GM19099 (cell line): ENCODE measurements around the gene CCL27.

Experiments
- POLR2A ChIP-seq: IDR thresholded peaks from 3 replicates; pipeline ENCODE4 v1.6.1; 2011; ENCODE audit warnings: low read depth; ENCODE audit not compliant: insufficient read length; ENCODE audit errors: extremely low read depth

CCL27 gene

GRCh38 chr9:34662526-34663302, at the start of gene CCL27:
TSS of gene CCL27 (minus strand) at chr9:34662657. CDS start at chr9:34662633, 24 bp downstream.
- TF ChIP-seq POLR2A: no peak

- TF ChIP-seq POLR2A: no peak
Measured at GRCh38 chr9:34712140-34712539, 49.7 kb upstream of the CCL27 start.

GRCh38 chr9:34710023-34710422, 47.6 kb upstream of the CCL27 start, which contains the start of gene CCL21:
TSS of gene CCL21 (minus strand) at chr9:34710136. CDS start at chr9:34710066, 70 bp downstream.
- no peak for TF ChIP-seq POLR2A

GRCh38 chr9:34709196-34709978, 46.9 kb upstream of the CCL27 start:
- TF ChIP-seq POLR2A: no peak

DNA sequence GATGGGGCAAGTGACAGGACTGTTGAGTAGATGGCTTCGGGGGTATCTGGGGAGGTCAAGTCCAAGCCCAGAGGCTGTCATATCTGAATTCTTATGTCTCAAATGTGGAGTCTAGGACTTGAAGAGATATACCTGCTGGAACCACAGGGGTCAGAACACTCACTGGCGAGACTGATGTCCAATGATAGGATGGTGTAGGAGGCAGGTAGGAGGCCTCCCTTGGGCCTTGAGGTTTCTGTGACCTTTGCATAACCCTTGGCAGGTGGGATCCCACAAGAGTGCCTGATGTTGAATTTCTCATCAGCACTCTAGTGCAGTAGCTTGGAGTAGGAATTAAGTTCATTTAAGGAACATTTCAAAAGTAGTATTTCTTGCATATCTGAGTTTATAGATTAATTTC, 44.7 kb upstream of the CCL27 start:
- no peak for TF ChIP-seq POLR2A

DNA sequence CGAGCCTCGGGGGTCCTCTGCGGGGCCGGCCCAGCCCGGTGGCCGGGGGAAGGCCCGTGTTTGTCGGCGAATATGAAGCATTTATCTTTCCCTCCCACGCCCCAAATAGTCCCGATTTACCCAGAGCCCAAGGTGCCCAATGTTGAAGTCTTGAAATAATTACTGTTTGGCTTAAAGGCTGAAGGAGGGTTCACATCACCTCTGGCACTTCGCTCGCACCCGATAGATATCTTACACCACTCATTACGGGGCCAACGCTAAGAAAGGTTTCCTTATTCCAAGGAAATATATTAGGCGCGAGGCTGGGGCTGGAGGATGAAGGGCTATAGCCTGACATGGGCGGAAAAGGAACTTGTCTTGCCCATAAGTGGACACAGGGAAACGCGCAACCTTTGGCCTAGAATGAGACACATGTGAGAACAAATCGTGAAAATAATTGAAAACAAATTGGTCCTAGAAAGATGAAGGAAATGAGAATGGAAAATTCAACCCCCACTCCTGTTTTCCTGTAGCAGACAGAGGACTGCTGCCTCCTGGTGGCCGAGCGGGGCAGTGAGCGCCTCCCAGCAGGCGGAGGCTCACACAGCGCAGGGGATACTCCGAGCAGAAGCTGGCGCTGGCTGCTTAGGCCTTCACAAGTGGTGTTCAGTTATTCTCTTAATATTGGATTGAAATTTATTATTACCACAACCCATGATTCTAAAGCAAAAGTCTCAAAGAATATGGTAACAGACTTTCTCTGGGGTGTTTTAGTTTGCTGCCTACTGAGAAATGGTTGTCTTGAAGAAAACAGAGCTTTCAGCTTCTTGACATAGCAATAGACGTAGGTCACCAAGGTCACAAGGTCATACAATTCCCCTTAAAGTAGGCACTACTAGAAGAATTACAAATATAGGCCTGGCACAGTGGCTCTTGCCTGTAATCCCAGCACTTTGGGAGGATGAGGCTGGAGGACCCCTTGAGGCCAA, 39.6 kb upstream of the CCL27 start:
- TF ChIP-seq POLR2A: no peak

- TF ChIP-seq POLR2A: no peak
Measured at GRCh38 chr9:34701023-34701768, 38.7 kb upstream of the CCL27 start.

- no peak for TF ChIP-seq POLR2A
Measured at GRCh38 chr9:34694811-34695210, 32.4 kb upstream of the CCL27 start.

DNA sequence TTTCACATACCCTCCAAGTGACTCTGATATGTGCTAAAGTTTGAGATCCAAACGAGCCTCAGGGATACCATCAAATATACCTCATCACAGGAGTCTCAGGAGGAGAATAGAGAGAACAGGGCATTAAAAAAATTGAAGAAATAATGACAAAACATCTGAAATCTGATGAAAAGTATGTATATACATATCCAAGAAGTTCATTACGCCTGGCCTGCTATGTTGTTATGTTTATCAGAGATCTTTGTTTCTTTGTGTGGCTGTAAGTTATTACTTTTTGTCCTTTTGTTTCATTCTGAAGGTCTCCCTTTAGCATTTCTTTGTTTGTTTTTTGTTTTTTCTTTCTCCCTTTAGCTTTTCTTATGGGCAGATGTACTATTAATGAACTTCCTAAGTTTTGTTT, 31.1 kb upstream of the CCL27 start:
- TF ChIP-seq POLR2A: no peak

GRCh38 chr9:34691936-34692315, 29.5 kb upstream of the CCL27 start:
- no peak for TF ChIP-seq POLR2A

GRCh38 chr9:34690983-34691935, 28.8 kb upstream of the CCL27 start, which contains the start of gene CCL19:
TSS of gene CCL19 (minus strand) at chr9:34691276. CDS start at chr9:34691139, 137 bp downstream.
- TF ChIP-seq POLR2A: no peak

- no peak for TF ChIP-seq POLR2A
Measured at GRCh38 chr9:34689512-34689911, 27.1 kb upstream of the CCL27 start.

DNA sequence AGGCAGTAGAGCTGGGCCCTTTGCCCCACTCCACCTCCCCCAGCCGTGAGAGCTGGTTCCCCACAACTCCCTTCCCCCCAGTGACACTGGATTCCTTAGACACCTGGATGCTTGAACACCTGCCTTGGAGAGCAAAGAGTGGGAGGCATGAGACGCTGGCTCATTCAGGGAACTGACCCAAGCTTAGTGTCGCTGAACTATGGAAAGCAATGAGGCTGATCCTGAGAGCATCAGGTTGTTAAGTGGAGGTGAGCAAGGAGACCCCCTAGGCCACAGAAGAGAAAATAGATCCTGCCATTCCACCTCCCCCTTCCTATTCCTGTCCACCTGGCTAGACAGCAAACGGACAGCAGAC, 26.6 kb upstream of the CCL27 start:
- TF ChIP-seq POLR2A: no peak
